Ovary (tissue), 3 donors: ENCODE data around the gene SH3RF3.

Experiments
- CTCF ChIP-seq, 3 donors: fragments of 450-650 bp in 2 of 3; fragments of 200-600 bp in 1 of 3; IDR thresholded peaks; one replicate each; pipeline versions ENCODE4 v1.5.1 to v1.8.0; 2016 to 2022; ENCODE audit warnings: antibody characterized with exemption in 3 of 3, mild to moderate bottlenecking in 1 of 3
- EP300 ChIP-seq: sonication (generic); formaldehyde crosslinking; IDR thresholded peaks from one replicate; pipeline ENCODE4 v1.6.1; 2017; ENCODE audit warnings: antibody characterized with exemption
- POLR2A ChIP-seq: fragments of 450-650 bp; IDR thresholded peaks from one replicate; pipeline ENCODE4 v1.6.1; 2017; ENCODE audit warnings: antibody characterized with exemption, mild to moderate bottlenecking, moderate library complexity
- donor health status: DM: no; HTN: no; CAD: no.

GRCh38 chr2:109486711-109487535 lies 357.9 kb downstream of the SH3RF3 start:
- TF ChIP-seq CTCF (IDR thresholded peaks at IDR 0.05) (no peak), POLR2A (no peak), EP300 (no peak)
